NB4 (cell line): ENCODE data around the gene LMO3.

ENCODE experiments used
- CTCF ChIP-seq: IDR thresholded peaks from one replicate; pipeline ENCODE4 v1.5.1; 2012; ENCODE audit warnings: low read depth, low read length
- MAX ChIP-seq: IDR thresholded peaks from 2 replicates; pipeline ENCODE4 v1.6.1; 2011; ENCODE audit warnings: low read depth, low read length
- POLR2A ChIP-seq: IDR thresholded peaks from 2 replicates; pipeline ENCODE4 v1.6.1; 2011; ENCODE audit warnings: mild to moderate bottlenecking; ENCODE audit not compliant: insufficient read length; ENCODE audit errors: extremely low read depth

GRCh38 chr12:16509411-16509810, 96.6 kb downstream of the LMO3 start:
- TF ChIP-seq POLR2A: no peak
- TF ChIP-seq CTCF: no peak
- TF ChIP-seq MAX: no peak
